Keratinocyte (primary cell): ENCODE measurements around the gene MLIP. TPM values are rescaled to one million over a fixed set of nuclear protein-coding genes. Genes with fewer than 3 reads are reported as not detected.

Experiments used
- DNase-seq: peaks from one replicate; pipeline ENCODE4 v3.0.0-alpha.2; 2011; ENCODE audit warnings: low read depth, missing footprints, low spot score
- FAIRE-seq: peaks from 2 replicates; lab custom pipeline; 2011; peaks lifted over from hg19 to GRCh38; lab: Jason Lieb, UNC
- H2AFZ ChIP-seq: 2 replicates; pipeline ENCODE4 v1.6.0; 2012; ENCODE audit warnings: low read length, control low read depth, inconsistent platforms; ENCODE audit not compliant: control insufficient read depth
- H3K27ac ChIP-seq: 2 replicates; pipeline ENCODE4 v1.5.1; 2011; ENCODE audit warnings: low read length; ENCODE audit not compliant: control insufficient read depth, insufficient read depth
- H3K27me3 ChIP-seq: 3 replicates; pipeline ENCODE4 v1.6.0; 2011; ENCODE audit warnings: low read length; ENCODE audit not compliant: control insufficient read depth, insufficient read depth; ENCODE audit errors: extremely low read depth
- H3K36me3 ChIP-seq, 2 experiments: 2 replicates in 1 of 2; 3 replicates in 1 of 2; pipeline ENCODE4 v1.5.1; 2011; ENCODE audit warnings: low read length in 2 of 2, mild to moderate bottlenecking in 1 of 2; ENCODE audit not compliant: control insufficient read depth in 2 of 2, insufficient read depth in 2 of 2; ENCODE audit errors: extremely low read depth in 1 of 2
- H3K4me1 ChIP-seq: 3 replicates; pipeline ENCODE4 v1.5.1; 2011; ENCODE audit warnings: low read length; ENCODE audit not compliant: control insufficient read depth, insufficient read depth; ENCODE audit errors: extremely low read depth
- H3K4me2 ChIP-seq: 3 replicates; pipeline ENCODE4 v1.6.0; 2011; ENCODE audit warnings: low read depth, low read length; ENCODE audit not compliant: control insufficient read depth, insufficient read depth; ENCODE audit errors: extremely low read depth
- H3K4me3 ChIP-seq, 3 experiments: fragments of 200-600 bp in 1 of 3; sonication (generic) in 1 of 3; 2 replicates in 2 of 3; 3 replicates in 1 of 3; pipeline ENCODE4 v1.5.1; 2011 to 2016; ENCODE audit warnings: low read length in 3 of 3, mild to moderate bottlenecking in 3 of 3, control low read depth in 2 of 3, inconsistent platforms in 1 of 3, low read depth in 1 of 3, mixed read lengths in 1 of 3, mixed run types in 1 of 3, moderate library complexity in 1 of 3; ENCODE audit not compliant: control insufficient read depth in 2 of 3, insufficient read depth in 2 of 3; ENCODE audit errors: extremely low read depth in 1 of 3
- H3K79me2 ChIP-seq: 2 replicates; pipeline ENCODE4 v1.6.0; 2012; ENCODE audit warnings: low read length; ENCODE audit not compliant: control insufficient read depth, insufficient read depth
- H3K9ac ChIP-seq: 3 replicates; pipeline ENCODE4 v1.6.0; 2011; ENCODE audit warnings: low read length; ENCODE audit not compliant: control insufficient read depth, insufficient read depth; ENCODE audit errors: extremely low read depth
- H3K9me1 ChIP-seq: 3 replicates; pipeline ENCODE4 v1.6.0; 2011; ENCODE audit warnings: low read length; ENCODE audit not compliant: control insufficient read depth, insufficient read depth; ENCODE audit errors: extremely low read depth
- H3K9me3 ChIP-seq: 2 replicates; pipeline ENCODE4 v1.5.1; 2012; ENCODE audit warnings: low read depth, low read length; ENCODE audit not compliant: control insufficient read depth
- H4K20me1 ChIP-seq: 3 replicates; pipeline ENCODE4 v1.6.0; 2011; ENCODE audit warnings: low read length; ENCODE audit not compliant: control insufficient read depth, insufficient read depth; ENCODE audit errors: extremely low read depth
- CTCF ChIP-seq, 3 experiments: IDR thresholded peaks in 1 of 3; conservative IDR thresholded peaks in 1 of 3; optimal IDR thresholded peaks in 1 of 3; 2 replicates in 2 of 3; 3 replicates in 1 of 3; pipeline versions ENCODE3 to v1.5.1; 2011; ENCODE audit warnings: low read length in 3 of 3, mild to moderate bottlenecking in 3 of 3, moderate library complexity in 2 of 3, control low read depth in 1 of 3, inconsistent platforms in 1 of 3; ENCODE audit not compliant: insufficient read depth in 2 of 3; ENCODE audit errors: extremely low read depth in 1 of 3
- EZH2 ChIP-seq: IDR thresholded peaks from one replicate; pipeline ENCODE4 v1.6.1; 2012; ENCODE audit warnings: inconsistent platforms, mild to moderate bottlenecking, low read length, moderate library complexity
- dilution Hi-C: fragments of 300-500 bp; cut with MboI; formaldehyde crosslinking; loops from one replicate; pipeline ENCODE4 v1.7.0; 2020; ENCODE audit warnings: low sequenced_read_pairs; ENCODE audit not compliant: extremely low pct_ligation_motif_present
- polyA plus RNA-seq, 5 experiments: library from polyadenylated mRNA; depleted of rRNA in 3 of 5; stranded (reverse) in 3 of 5; stranded (forward) in 1 of 5; unstranded in 1 of 5; fragments of >200 nt; gene quantifications; 1 replicate in 1 of 5; 2 replicates in 3 of 5; 3 replicates in 1 of 5; pipeline versions ENCODE4 v1.2.1 to v1.2.3, GENCODE V29; 2011 to 2012; ENCODE audit warnings: missing spikeins in 2 of 5, low read depth in 1 of 5, low replicate concordance in 1 of 5

The MLIP gene
- polyA plus RNA-seq, 1 donor (not counting 4 experiments of a cell fraction or from before 2014, with no cell fraction given) = 0.87 TPM

- TF ChIP-seq EZH2 (no peak), CTCF (optimal IDR thresholded peaks at IDR 0.05 in 1 of 3, IDR thresholded peaks at IDR 0.05 in 1 of 3, conservative IDR thresholded peaks at IDR 0.05 in 1 of 3; ENCODE audit: extremely low read depth in 1 of 3, insufficient read depth in 2 of 3, low read length in 3 of 3) (no peak)
- dilution Hi-C loops = no loop called here
- Histone ChIP-seq H3K27me3 (no peaks in the 10 kb centered on the region), H3K9me1 (no peaks in the 10 kb centered on the region), H3K36me3 (no peaks in the 10 kb centered on the region), H2AFZ (no peak overlapping the region), H3K9ac (no peak overlapping the region), H3K79me2 (no peaks in the 10 kb centered on the region), H3K27ac (no peak overlapping the region), H3K4me1 (peaks cover 4% of the 10 kb centered on the region), H3K9me3 (no peaks in the 10 kb centered on the region), H3K4me3 (no peak overlapping the region), H4K20me1 (no peaks in the 10 kb centered on the region), H3K4me2 (no peak overlapping the region)
- FAIRE-seq (no peak), DNase-seq (no peak)
Observed at GRCh38 chr6:54118117-54118516, 6.9 kb downstream of the MLIP start.

GRCh38 chr6:54125493-54125892 lies 14.2 kb downstream of the MLIP start:
- DNase-seq (no peak), FAIRE-seq (no peak)
- TF ChIP-seq EZH2 = no peak
- TF ChIP-seq CTCF (optimal IDR thresholded peaks at IDR 0.05 in 1 of 3, IDR thresholded peaks at IDR 0.05 in 1 of 3, conservative IDR thresholded peaks at IDR 0.05 in 1 of 3; ENCODE audit: extremely low read depth in 1 of 3, insufficient read depth in 2 of 3, low read length in 3 of 3) = no peak
- Histone ChIP-seq H4K20me1 (no peaks in the 10 kb centered on the region), H3K27ac (no peak overlapping the region), H3K4me1 (peaks cover 4% of the 10 kb centered on the region), H3K9me3 (no peaks in the 10 kb centered on the region), H3K27me3 (no peaks in the 10 kb centered on the region), H3K9ac (no peak overlapping the region), H3K36me3 (no peaks in the 10 kb centered on the region), H3K9me1 (no peaks in the 10 kb centered on the region), H2AFZ (no peak overlapping the region), H3K79me2 (no peaks in the 10 kb centered on the region), H3K4me3 (no peak overlapping the region), H3K4me2 (no peak overlapping the region)
- dilution Hi-C loops = no loop called here
